Mucosa of descending colon (tissue), 3 donors: ENCODE measurements around the gene FBRSL1. TPM values are rescaled to one million over a fixed set of nuclear protein-coding genes. Genes with fewer than 3 reads are reported as not detected.

ENCODE experiments used
- ATAC-seq: fragments of 200-7000 bp; cut with Tn5 transposase; one replicate; pipeline ENCODE4 v1.9.1; 2020; ENCODE audit warnings: mild to moderate bottlenecking, moderate library complexity
- DNase-seq, 3 donors: peaks; one replicate each; pipeline ENCODE4 v3.0.0-alpha.2; 2020
- H3K36me3 ChIP-seq: fragments of 200-600 bp; one replicate; pipeline ENCODE4 v1.8.0; 2021; ENCODE audit warnings: low read depth, mild to moderate bottlenecking
- H3K4me1 ChIP-seq: fragments of 200-600 bp; one replicate; pipeline ENCODE4 v1.8.0; 2021; ENCODE audit warnings: low read depth, mild to moderate bottlenecking
- H3K4me3 ChIP-seq: fragments of 200-600 bp; one replicate; pipeline ENCODE4 v1.8.0; 2021; ENCODE audit warnings: mild to moderate bottlenecking
- H3K9me3 ChIP-seq: fragments of 200-600 bp; one replicate; pipeline ENCODE4 v1.8.0; 2021; ENCODE audit warnings: mild to moderate bottlenecking
- intact Hi-C, 2 donors: fragments of 100-400 bp; cut with DNase I in 1 of 2; cut with micrococcal nuclease in 1 of 2; formaldehyde crosslinking; loops; one replicate each; pipeline versions ENCODE4 v1.11.0 to v1.11.1; 2022; cut with DNase I, micrococcal nuclease
- total RNA-seq, 3 donors: library from RNA; stranded (reverse); fragmentation: NEBNext Ultra II Directional in 2 of 3; extraction: Animal tissue kit (Norgen Biotek cat#: 25700) in 2 of 3; gene quantifications; one replicate each; pipeline versions ENCODE4 v1.2.1 to v1.2.4, GENCODE V29; 2021 to 2023
- TF ChIP-seq, protein P1 (sequence below): fragments of 200-600 bp; IDR thresholded peaks from one replicate; pipeline ENCODE4 v1.8.0; 2022; ENCODE audit warnings: antibody characterized with exemption, mild to moderate bottlenecking
- donor health status: DM: no; HTN: no; CAD: no; lungs with moderate emphysema.
- donor health status: DM: no; HTN: no; CAD: no.
- donor health status: DM: no; HTN: yes; CAD: no.

FBRSL1 gene
- total RNA-seq, 3 donors from 2014 or later, result 54.7 to 68.5 (median 55.6) TPM

DNA sequence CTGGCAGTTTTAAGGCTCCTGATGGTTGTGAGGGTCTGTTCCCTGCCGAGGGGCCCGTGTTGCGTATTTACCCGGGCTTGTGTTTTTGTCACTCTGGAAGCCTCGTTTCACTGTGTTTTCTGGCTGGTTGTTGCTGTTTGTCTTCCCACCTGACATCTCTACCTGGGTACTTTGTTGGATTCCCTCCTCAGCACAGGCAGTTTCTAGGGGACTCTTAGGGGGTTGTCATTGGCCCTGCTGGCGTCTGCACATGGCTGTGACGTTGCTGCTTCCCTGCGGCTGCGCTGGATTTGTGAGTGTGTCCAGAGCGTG is 6.4 kb downstream of the FBRSL1 start:
- intact Hi-C loops, result no loop called here
- DNase-seq (no peak), ATAC-seq (no peak)
- TF ChIP-seq, protein P1, sequence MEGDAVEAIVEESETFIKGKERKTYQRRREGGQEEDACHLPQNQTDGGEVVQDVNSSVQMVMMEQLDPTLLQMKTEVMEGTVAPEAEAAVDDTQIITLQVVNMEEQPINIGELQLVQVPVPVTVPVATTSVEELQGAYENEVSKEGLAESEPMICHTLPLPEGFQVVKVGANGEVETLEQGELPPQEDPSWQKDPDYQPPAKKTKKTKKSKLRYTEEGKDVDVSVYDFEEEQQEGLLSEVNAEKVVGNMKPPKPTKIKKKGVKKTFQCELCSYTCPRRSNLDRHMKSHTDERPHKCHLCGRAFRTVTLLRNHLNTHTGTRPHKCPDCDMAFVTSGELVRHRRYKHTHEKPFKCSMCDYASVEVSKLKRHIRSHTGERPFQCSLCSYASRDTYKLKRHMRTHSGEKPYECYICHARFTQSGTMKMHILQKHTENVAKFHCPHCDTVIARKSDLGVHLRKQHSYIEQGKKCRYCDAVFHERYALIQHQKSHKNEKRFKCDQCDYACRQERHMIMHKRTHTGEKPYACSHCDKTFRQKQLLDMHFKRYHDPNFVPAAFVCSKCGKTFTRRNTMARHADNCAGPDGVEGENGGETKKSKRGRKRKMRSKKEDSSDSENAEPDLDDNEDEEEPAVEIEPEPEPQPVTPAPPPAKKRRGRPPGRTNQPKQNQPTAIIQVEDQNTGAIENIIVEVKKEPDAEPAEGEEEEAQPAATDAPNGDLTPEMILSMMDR, result no peak
- Histone ChIP-seq H3K9me3 (no peaks in the 10 kb centered on the region), H3K4me1 (peaks cover 38% of the 10 kb centered on the region), H3K36me3 (no peaks in the 10 kb centered on the region), H3K4me3 (no peak overlapping the region)

DNA sequence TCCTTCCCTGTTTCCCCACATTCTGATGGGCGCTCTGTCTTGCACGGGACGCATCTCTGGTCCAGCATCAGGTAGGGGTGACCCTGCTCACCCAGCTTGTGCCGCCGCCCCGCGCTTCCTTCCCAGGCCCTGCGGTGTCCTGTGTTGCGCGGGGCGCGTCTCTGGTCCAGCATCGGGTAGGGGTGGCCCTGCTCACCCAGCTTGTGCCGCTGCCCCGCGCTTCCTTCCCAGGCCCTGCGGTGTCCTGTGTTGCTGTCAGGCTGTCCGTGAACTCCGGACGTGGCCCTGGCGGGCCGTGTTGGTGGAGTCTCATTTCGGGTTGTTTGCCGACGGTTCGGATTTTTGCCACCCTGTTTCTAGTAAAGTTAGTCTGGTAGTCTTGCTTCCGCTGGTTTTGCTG is 6.8 kb downstream of the FBRSL1 start:
- intact Hi-C loops, result no loop called here
- no peak for DNase-seq
- TF ChIP-seq, protein P1, result no peak
- no peak overlapping the region for H3K4me3 ChIP-seq
- no peaks in the 10 kb centered on the region for H3K36me3 ChIP-seq
- H3K4me1 ChIP-seq, result peaks cover 34% of the 10 kb centered on the region
- ATAC-seq, result no peak
- H3K9me3 ChIP-seq, result no peaks in the 10 kb centered on the region

DNA sequence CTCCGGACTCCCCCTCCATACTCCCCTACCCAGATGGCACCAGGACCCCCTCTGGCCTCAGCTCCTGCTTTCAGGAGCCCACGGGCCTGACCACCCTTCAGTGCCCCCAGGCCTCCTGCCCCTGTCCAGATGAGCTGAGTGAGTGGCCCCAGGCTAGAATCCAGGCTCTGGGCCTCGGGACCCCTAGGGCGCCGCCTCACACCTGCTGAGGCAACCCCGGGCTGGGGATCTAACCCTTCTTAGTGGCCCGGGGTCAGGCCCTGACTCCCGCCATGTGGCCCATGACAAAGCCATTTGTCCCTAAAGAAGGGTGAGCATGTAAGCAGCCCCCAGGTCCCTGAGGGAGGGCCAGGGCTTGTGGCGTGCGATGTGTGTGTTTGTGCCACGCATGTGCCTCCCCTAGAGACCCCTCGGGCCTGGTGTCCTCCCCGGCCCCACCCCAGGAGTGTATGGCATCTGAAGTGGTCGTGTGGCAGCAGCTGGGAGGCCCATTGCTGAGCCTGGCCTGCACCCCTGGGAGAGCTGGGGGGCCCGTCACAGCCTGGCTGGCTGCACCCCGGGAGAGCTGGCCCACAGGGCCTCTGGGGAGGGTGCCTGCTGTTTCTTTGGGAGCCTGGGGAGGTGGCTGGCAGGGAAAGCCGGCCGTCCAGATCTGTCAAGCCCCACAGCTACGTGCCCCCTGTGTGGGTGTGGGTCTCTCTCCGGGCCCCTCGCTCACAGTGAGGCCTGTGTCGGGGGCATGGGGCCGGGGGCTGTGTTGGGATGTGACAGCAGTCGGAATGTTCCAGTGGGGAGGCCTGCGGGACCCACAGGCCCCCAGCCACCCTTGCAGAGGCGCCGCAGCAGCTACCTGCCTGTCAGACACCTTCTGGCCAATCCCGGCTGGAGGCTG is 7.8 kb downstream of the FBRSL1 start:
- intact Hi-C loops, result no loop called here
- no peaks in the 10 kb centered on the region for H3K36me3 ChIP-seq

DNA sequence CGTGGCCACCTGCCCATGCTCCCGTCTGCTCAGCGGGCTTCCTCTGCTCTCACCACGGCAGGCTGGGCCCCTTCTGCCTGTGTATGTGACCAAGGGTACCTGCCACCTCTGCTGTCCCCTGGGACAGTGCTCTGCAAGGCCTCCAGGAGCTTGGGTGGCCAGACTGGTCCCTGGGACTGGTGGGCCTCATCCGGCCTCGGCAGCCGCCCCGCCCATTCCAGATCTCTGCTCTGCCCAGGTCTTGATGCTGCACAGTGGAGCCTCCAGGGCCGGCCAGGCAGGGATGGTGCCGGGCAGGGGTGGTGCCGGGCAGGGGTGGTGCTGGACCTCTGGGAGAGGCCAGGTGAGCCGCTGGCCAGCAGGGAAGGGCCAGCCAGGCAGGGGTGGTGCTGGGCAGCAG is 9.0 kb downstream of the FBRSL1 start:
- Histone ChIP-seq H3K4me1 (peaks cover 15% of the 10 kb centered on the region), H3K36me3 (no peaks in the 10 kb centered on the region), H3K4me3 (no peak overlapping the region), H3K9me3 (no peaks in the 10 kb centered on the region)
- no peak for DNase-seq
- intact Hi-C loops, result no loop called here
- ATAC-seq, result no peak
- TF ChIP-seq, protein P1, result no peak

More for the DNA sequence above, 7.8 kb downstream of the FBRSL1 start:
- DNase-seq (no peak), ATAC-seq (no peak)
- Histone ChIP-seq H3K4me1 (peaks cover 26% of the 10 kb centered on the region), H3K9me3 (no peaks in the 10 kb centered on the region), H3K4me3 (no peak overlapping the region)
- TF ChIP-seq, protein P1, result no peak

DNA sequence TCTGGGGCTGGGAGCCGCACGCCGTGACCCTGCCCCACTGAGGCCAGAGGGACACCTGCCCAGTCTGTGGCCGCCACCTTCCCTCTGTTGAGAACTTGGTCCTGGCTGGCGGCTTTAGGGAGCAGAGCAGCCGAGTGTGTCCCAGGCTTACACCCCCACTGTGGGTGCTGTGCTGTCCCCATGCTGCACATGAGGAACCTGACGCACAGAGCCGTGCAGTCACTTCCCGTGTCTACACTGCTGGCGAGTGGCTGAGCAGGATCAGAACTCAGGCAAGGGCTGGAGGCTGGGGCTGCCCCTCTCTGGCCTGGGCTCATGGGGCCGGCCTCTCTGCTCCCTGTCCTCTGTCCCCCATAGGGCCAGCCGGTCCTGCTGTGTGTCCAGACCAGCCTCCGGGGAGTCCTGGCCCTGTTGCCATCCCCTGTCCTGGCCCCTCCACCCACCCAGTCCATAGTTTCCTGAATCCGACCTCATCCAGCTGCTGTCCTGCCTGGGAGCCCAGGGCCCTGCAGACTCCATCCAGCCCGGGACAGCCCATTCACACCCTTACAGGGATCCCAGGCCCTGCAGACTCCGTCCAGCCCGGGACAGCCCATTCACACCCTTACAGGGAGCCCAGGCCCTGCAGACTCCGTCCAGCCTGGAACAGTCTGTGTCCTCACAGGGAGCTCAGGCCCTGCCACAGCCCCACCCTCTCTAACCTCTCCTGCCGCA is 10.3 kb downstream of the FBRSL1 start:
- Histone ChIP-seq H3K9me3 (no peaks in the 10 kb centered on the region), H3K36me3 (no peaks in the 10 kb centered on the region), H3K4me1 (peaks cover 11% of the 10 kb centered on the region), H3K4me3 (no peak overlapping the region)
- DNase-seq (no peak), ATAC-seq (no peak)
- TF ChIP-seq, protein P1, result no peak
- intact Hi-C loops, result no loop called here
